H1 (cell line): ENCODE measurements around the gene TERB1. TPM values are rescaled to one million over a fixed set of nuclear protein-coding genes. Genes with fewer than 3 reads are reported as not detected.

ENCODE experiments used
- CHD2 ChIP-seq: IDR thresholded peaks from 2 replicates; pipeline ENCODE4 v1.6.1; 2012; ENCODE audit warnings: low read length, improper control_type of control experiment
- RBBP5 ChIP-seq: IDR thresholded peaks from 2 replicates; pipeline ENCODE4 v1.7.1; 2012; ENCODE audit warnings: low read depth, mild to moderate bottlenecking, inconsistent platforms, low read length, moderate library complexity, borderline replicate concordance
- SIRT6 ChIP-seq: IDR thresholded peaks from one replicate; pipeline ENCODE4 v1.7.1; 2012; ENCODE audit warnings: low read length, inconsistent platforms
- polyA plus RNA-seq, 7 experiments: library from polyadenylated mRNA; depleted of rRNA in 3 of 7; stranded (reverse) in 5 of 7; unstranded in 2 of 7; fragments of >200 nt in 5 of 7; fragments of 200-250 nt in 2 of 7; gene quantifications; 1 replicate in 5 of 7; 2 replicates in 1 of 7; 4 replicates in 1 of 7; pipeline versions ENCODE4 v1.2.1 to v1.2.3, GENCODE V29; 2011 to 2013; ENCODE audit warnings: missing spikeins in 2 of 7, mixed read lengths in 2 of 7
- total RNA-seq: library from RNA; stranded (reverse); fragmentation: NEBNext Ultra II Directional; extraction: Animal tissue kit (Norgen Biotek cat#: 25700); gene quantifications from 2 replicates; pipeline ENCODE4 v1.2.1, GENCODE V29; 2021
- TF ChIP-seq, protein P1 (sequence below): IDR thresholded peaks from 2 replicates; pipeline ENCODE4 v1.6.1; 2012; ENCODE audit warnings: low read length, inconsistent platforms

TERB1 gene
- total and polyA plus RNA-seq, 2 of the 8 experiments (the other 6 are each of a cell fraction or from before 2014, with no cell fraction given): not detected

DNA sequence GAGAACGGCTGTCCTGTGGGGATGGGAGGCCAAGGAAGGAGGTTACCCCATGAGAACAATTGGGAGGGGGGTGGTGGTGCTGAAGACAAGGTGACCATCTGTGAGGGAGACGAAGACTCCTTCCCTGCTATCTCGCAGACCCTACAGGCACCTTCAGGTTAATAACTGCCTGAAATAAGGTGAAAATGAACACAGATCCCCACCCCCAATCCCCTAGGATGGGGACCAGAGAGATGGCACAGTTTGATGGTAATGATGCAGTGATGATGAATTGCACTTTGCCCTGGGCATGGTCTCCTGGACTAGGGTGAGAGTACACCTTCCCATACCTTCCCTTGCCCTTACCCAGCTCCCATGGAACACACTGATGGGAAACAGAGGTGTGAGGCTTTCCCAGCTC lies 30.8 kb upstream of the TERB1 start (continued):
- TF ChIP-seq RBBP5: no peak
- TF ChIP-seq, protein P1, sequence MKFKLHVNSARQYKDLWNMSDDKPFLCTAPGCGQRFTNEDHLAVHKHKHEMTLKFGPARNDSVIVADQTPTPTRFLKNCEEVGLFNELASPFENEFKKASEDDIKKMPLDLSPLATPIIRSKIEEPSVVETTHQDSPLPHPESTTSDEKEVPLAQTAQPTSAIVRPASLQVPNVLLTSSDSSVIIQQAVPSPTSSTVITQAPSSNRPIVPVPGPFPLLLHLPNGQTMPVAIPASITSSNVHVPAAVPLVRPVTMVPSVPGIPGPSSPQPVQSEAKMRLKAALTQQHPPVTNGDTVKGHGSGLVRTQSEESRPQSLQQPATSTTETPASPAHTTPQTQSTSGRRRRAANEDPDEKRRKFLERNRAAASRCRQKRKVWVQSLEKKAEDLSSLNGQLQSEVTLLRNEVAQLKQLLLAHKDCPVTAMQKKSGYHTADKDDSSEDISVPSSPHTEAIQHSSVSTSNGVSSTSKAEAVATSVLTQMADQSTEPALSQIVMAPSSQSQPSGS: no peak
- TF ChIP-seq SIRT6: no peak
- TF ChIP-seq CHD2: no peak
